IMR-90 (cell line): ENCODE measurements around the gene ACACB. TPM values are rescaled to one million over a fixed set of nuclear protein-coding genes. Genes with fewer than 3 reads are reported as not detected.

ENCODE experiments used
- ATAC-seq: fragments of 200-7000 bp; cut with Tn5 transposase; 2 replicates; pipeline ENCODE4 v1.9.1; 2020; ENCODE audit warnings: low read depth, mild to moderate bottlenecking, moderate library complexity
- BruUV-seq: library from RNA; stranded (reverse); fragments of 400-500 nt; replicated peaks from 2 replicates; lab custom pipeline; 2021; lab: Mats Ljungman, UMichigan
- CTCF ChIA-PET: fragments of 300-600 bp; formaldehyde crosslinking; extraction: SDS; loops from one replicate; lab custom pipeline; 2021; ENCODE audit warnings: antibody characterized with exemption; lab: Yijun Ruan, JAX
- POLR2A ChIA-PET: fragments of 300-600 bp; sonication (Branson Sonifier 250); formaldehyde crosslinking; loops from one replicate; lab custom pipeline; 2022; ENCODE audit warnings: antibody characterized with exemption; ENCODE audit not compliant: unreplicated experiment; lab: Charles Lee
- DNase-seq: peaks from one replicate; pipeline ENCODE4 v3.0.0; 2013
- H2AFZ ChIP-seq: replicated peaks from 2 replicates; pipeline ENCODE3; 2013; ENCODE audit warnings: low read length, mild to moderate bottlenecking; ENCODE audit not compliant: poor library complexity
- H2AK5ac ChIP-seq: 2 replicates; pipeline ENCODE4 v1.6.1; 2013; ENCODE audit warnings: low read depth, low read length, inconsistent platforms
- H2AK9ac ChIP-seq: replicated peaks from 2 replicates; pipeline ENCODE3; 2013; ENCODE audit warnings: mild to moderate bottlenecking, low read depth, low read length, moderate library complexity; ENCODE audit not compliant: poor library complexity
- H2BK120ac ChIP-seq: 2 replicates; pipeline ENCODE4 v1.6.1; 2013; ENCODE audit warnings: low read depth, low read length, inconsistent platforms
- H2BK15ac ChIP-seq: 3 replicates; pipeline ENCODE4 v1.6.1; 2013; ENCODE audit warnings: low read depth, low read length, inconsistent platforms
- H2BK20ac ChIP-seq: 2 replicates; pipeline ENCODE4 v1.6.1; 2013; ENCODE audit warnings: low read depth, mild to moderate bottlenecking, inconsistent platforms, low read length, moderate library complexity
- H2BK5ac ChIP-seq: 2 replicates; pipeline ENCODE4 v1.6.1; 2013; ENCODE audit warnings: mild to moderate bottlenecking, low read depth, low read length, inconsistent platforms; ENCODE audit not compliant: poor library complexity, severe bottlenecking
- H3K14ac ChIP-seq: replicated peaks from 2 replicates; pipeline ENCODE4 v1.6.1; 2013; ENCODE audit warnings: low read depth, low read length, inconsistent platforms
- H3K18ac ChIP-seq: 2 replicates; pipeline ENCODE4 v1.6.1; 2013; ENCODE audit warnings: low read depth, low read length, control low read depth
- H3K23ac ChIP-seq: 2 replicates; pipeline ENCODE4 v1.6.1; 2013; ENCODE audit warnings: low read depth, low read length, inconsistent platforms
- H3K27ac ChIP-seq: 2 replicates; pipeline ENCODE4 v1.5.1; 2013; ENCODE audit warnings: mild to moderate bottlenecking, control low read depth, low read length; ENCODE audit not compliant: insufficient read depth
- H3K27me3 ChIP-seq: 2 replicates; pipeline ENCODE4 v1.6.1; 2013; ENCODE audit warnings: low read length; ENCODE audit not compliant: control insufficient read depth, insufficient read depth
- H3K36me3 ChIP-seq: 2 replicates; pipeline ENCODE4 v1.6.1; 2013; ENCODE audit warnings: low read length, mixed read lengths; ENCODE audit not compliant: control insufficient read depth, insufficient read depth
- H3K4ac ChIP-seq: 2 replicates; pipeline ENCODE4 v1.6.1; 2013; ENCODE audit warnings: low read depth, low read length, inconsistent platforms
- H3K4me1 ChIP-seq: 2 replicates; pipeline ENCODE4 v1.6.1; 2013; ENCODE audit warnings: low read length, mixed read lengths; ENCODE audit not compliant: control insufficient read depth, insufficient read depth
- H3K4me2 ChIP-seq: 2 replicates; pipeline ENCODE4 v1.6.1; 2013; ENCODE audit warnings: low read depth, mild to moderate bottlenecking, control low read depth, low read length, moderate library complexity
- H3K4me3 ChIP-seq: 2 replicates; pipeline ENCODE4 v1.5.1; 2013; ENCODE audit warnings: low read depth, mild to moderate bottlenecking, control low read depth, low read length, moderate library complexity; ENCODE audit not compliant: insufficient read depth
- H3K56ac ChIP-seq: 2 replicates; pipeline ENCODE4 v1.6.1; 2013; ENCODE audit warnings: low read length, inconsistent platforms; ENCODE audit not compliant: insufficient read depth; ENCODE audit errors: extremely low read depth
- H3K79me1 ChIP-seq, 2 experiments: 2 replicates each; pipeline ENCODE4 v1.6.1; 2013; ENCODE audit warnings: low read length in 2 of 2, inconsistent platforms in 1 of 2, low read depth in 1 of 2
- H3K9ac ChIP-seq: 2 replicates; pipeline ENCODE4 v1.6.1; 2013; ENCODE audit warnings: low read depth, low read length, control low read depth
- H3K9me1 ChIP-seq: 2 replicates; pipeline ENCODE4 v1.6.1; 2013; ENCODE audit warnings: low read length, inconsistent platforms; ENCODE audit not compliant: insufficient read depth
- H3K9me3 ChIP-seq: 2 replicates; pipeline ENCODE4 v1.6.1; 2013; ENCODE audit warnings: low read length; ENCODE audit not compliant: control insufficient read depth, insufficient read depth
- H4K20me1 ChIP-seq: 2 replicates; pipeline ENCODE4 v1.6.1; 2013; ENCODE audit warnings: low read length, inconsistent platforms; ENCODE audit not compliant: insufficient read depth
- H4K5ac ChIP-seq: 2 replicates; pipeline ENCODE4 v1.6.1; 2013; ENCODE audit warnings: mild to moderate bottlenecking, low read depth, low read length, control low read depth
- H4K8ac ChIP-seq, 2 experiments: 2 replicates each; pipeline ENCODE4 v1.6.1; 2013; ENCODE audit warnings: low read depth in 2 of 2, low read length in 2 of 2, control low read depth in 1 of 2, inconsistent platforms in 1 of 2
- H4K91ac ChIP-seq: 2 replicates; pipeline ENCODE4 v1.6.1; 2013; ENCODE audit warnings: low read depth, low read length, inconsistent platforms; ENCODE audit not compliant: insufficient read depth
- BHLHE40 ChIP-seq: fragments of 150-350 bp; IDR thresholded peaks from 2 replicates; pipeline ENCODE4 v1.6.1; 2016; ENCODE audit warnings: mild to moderate bottlenecking, low read depth, low read length
- CEBPB ChIP-seq: IDR thresholded peaks from 2 replicates; pipeline ENCODE4 v1.6.1; 2012; ENCODE audit warnings: low read depth, low read length, improper control_type of control experiment
- CHD1 ChIP-seq: IDR thresholded peaks from 2 replicates; pipeline ENCODE4 v1.6.1; 2012; ENCODE audit warnings: low read depth, low read length, improper control_type of control experiment
- FOS ChIP-seq: fragments of 150-350 bp; IDR thresholded peaks from 2 replicates; pipeline ENCODE4 v1.6.1; 2016; ENCODE audit warnings: low read depth, low read length
- MAFK ChIP-seq: IDR thresholded peaks from 2 replicates; pipeline ENCODE4 v1.6.1; 2012; ENCODE audit warnings: low read depth, low read length, improper control_type of control experiment
- MAZ ChIP-seq: IDR thresholded peaks from 2 replicates; pipeline ENCODE4 v1.6.1; 2012; ENCODE audit warnings: low read depth, mild to moderate bottlenecking, low read length, improper control_type of control experiment, moderate library complexity, borderline replicate concordance
- MXI1 ChIP-seq: IDR thresholded peaks from 2 replicates; pipeline ENCODE4 v1.6.1; 2012; ENCODE audit warnings: low read depth, mild to moderate bottlenecking, low read length, moderate library complexity, borderline replicate concordance
- NFE2L2 ChIP-seq: fragments of 150-350 bp; IDR thresholded peaks from 2 replicates; pipeline ENCODE4 v1.6.1; 2016; ENCODE audit warnings: low read depth, mild to moderate bottlenecking, low read length
- POLR2A ChIP-seq: IDR thresholded peaks from 2 replicates; pipeline ENCODE4 v1.6.1; 2012; ENCODE audit warnings: mild to moderate bottlenecking, low read depth, low read length
- RAD21 ChIP-seq: IDR thresholded peaks from 2 replicates; pipeline ENCODE4 v1.6.1; 2012; ENCODE audit warnings: low read length, improper control_type of control experiment
- RCOR1 ChIP-seq: IDR thresholded peaks from 2 replicates; pipeline ENCODE4 v1.6.1; 2012; ENCODE audit warnings: mild to moderate bottlenecking, low read length, improper control_type of control experiment; ENCODE audit not compliant: insufficient replicate concordance
- RFX5 ChIP-seq: IDR thresholded peaks from 2 replicates; pipeline ENCODE4 v1.8.0; 2012; ENCODE audit warnings: low read depth, mild to moderate bottlenecking, low read length, moderate library complexity
- SMC3 ChIP-seq: fragments of 150-350 bp; IDR thresholded peaks from 2 replicates; pipeline ENCODE4 v1.6.1; 2016; ENCODE audit warnings: low read depth, mild to moderate bottlenecking, antibody characterized with exemption, low read length, moderate library complexity
- WGBS, 2 experiments: methylation state at CpG; one replicate each; pipeline versions ENCODE4 v1.1.5 to v1.1.7; 2013; ENCODE audit warnings: missing lambda C conversion rate in 2 of 2; ENCODE audit not compliant: insufficient read length in 1 of 2; ENCODE audit errors: extremely low coverage in 2 of 2; 5-methylcytosine and 5-hydroxymethylcytosine counted together
- dilution Hi-C: fragments of 300-500 bp; cut with HindIII; formaldehyde crosslinking; loops from one replicate; pipeline ENCODE4 v1.14.3; 2018; ENCODE audit warnings: low sequenced_read_pairs; ENCODE audit not compliant: unreplicated experiment
- in situ Hi-C: fragments of 300-500 bp; cut with MboI; formaldehyde crosslinking; loops from 3 replicates; pipeline ENCODE4 v1.14.3; 2019; ENCODE audit warnings: low sequenced_read_pairs, inconsistent platforms, mixed read lengths
- intact Hi-C: fragments of 100-400 bp; cut with micrococcal nuclease; formaldehyde crosslinking; loops from 2 replicates; pipeline ENCODE4 v1.10.0; 2022
- polyA plus RNA-seq, 3 experiments: library from polyadenylated mRNA; depleted of rRNA; stranded (reverse); fragments of >200 nt; gene quantifications; 2 replicates each; pipeline ENCODE4 v1.2.3, GENCODE V29; 2012; ENCODE audit warnings: low replicate concordance in 1 of 3
- total RNA-seq: library from RNA; depleted of rRNA; stranded (reverse); fragments of >200 nt; gene quantifications from 2 replicates; pipeline ENCODE4 v1.2.3, GENCODE V29; 2012
- TF ChIP-seq, protein P1 (sequence below): fragments of 150-350 bp; IDR thresholded peaks from 2 replicates; pipeline ENCODE4 v1.6.1; 2017; ENCODE audit warnings: mild to moderate bottlenecking, antibody characterized with exemption, low read length, low read depth
- TF ChIP-seq, protein P2 (sequence below): conservative IDR thresholded peaks from 2 replicates; pipeline ENCODE4 v1.5.1; 2012; ENCODE audit warnings: mild to moderate bottlenecking, low read depth, low read length, improper control_type of control experiment
- TF ChIP-seq, protein P3 (sequence below): fragments of 150-350 bp; IDR thresholded peaks from 2 replicates; pipeline ENCODE4 v1.6.1; 2016; ENCODE audit warnings: low read depth, mild to moderate bottlenecking, low read length, moderate library complexity, borderline replicate concordance

Gene ACACB
- total and polyA plus RNA-seq, 2 of the 4 experiments (the other 2 are of a cell fraction): 2.0 to 2.1 TPM

DNA sequence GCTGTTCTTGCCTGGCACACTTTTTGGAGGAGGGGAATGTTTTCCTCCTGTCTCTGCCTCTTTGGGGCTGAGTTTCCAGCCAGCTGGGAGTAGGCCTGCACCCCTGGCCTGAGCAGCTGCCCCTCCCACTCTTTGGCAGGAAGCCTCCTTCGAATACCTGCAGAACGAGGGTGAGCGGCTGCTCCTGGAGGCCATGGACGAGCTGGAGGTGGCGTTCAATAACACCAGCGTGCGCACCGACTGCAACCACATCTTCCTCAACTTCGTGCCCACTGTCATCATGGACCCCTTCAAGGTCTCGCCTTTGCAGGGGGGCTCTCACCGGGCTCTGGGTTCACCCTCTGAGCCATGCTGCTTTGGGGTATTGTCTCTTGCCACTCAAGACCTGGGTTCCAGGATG is 123.3 kb downstream of the ACACB start:
- TF ChIP-seq BHLHE40 (no peak), MAFK (no peak), NFE2L2 (no peak), FOS (no peak), POLR2A (no peak), MAZ (no peak), RCOR1 (no peak), CHD1 (no peak), SMC3 (no peak), RAD21 (no peak), MXI1 (no peak), RFX5 (no peak), CEBPB (no peak)
- TF ChIP-seq, protein P1, sequence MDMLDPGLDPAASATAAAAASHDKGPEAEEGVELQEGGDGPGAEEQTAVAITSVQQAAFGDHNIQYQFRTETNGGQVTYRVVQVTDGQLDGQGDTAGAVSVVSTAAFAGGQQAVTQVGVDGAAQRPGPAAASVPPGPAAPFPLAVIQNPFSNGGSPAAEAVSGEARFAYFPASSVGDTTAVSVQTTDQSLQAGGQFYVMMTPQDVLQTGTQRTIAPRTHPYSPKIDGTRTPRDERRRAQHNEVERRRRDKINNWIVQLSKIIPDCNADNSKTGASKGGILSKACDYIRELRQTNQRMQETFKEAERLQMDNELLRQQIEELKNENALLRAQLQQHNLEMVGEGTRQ: no peak
- TF ChIP-seq, protein P2, sequence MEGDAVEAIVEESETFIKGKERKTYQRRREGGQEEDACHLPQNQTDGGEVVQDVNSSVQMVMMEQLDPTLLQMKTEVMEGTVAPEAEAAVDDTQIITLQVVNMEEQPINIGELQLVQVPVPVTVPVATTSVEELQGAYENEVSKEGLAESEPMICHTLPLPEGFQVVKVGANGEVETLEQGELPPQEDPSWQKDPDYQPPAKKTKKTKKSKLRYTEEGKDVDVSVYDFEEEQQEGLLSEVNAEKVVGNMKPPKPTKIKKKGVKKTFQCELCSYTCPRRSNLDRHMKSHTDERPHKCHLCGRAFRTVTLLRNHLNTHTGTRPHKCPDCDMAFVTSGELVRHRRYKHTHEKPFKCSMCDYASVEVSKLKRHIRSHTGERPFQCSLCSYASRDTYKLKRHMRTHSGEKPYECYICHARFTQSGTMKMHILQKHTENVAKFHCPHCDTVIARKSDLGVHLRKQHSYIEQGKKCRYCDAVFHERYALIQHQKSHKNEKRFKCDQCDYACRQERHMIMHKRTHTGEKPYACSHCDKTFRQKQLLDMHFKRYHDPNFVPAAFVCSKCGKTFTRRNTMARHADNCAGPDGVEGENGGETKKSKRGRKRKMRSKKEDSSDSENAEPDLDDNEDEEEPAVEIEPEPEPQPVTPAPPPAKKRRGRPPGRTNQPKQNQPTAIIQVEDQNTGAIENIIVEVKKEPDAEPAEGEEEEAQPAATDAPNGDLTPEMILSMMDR: no peak
- TF ChIP-seq, protein P3, sequence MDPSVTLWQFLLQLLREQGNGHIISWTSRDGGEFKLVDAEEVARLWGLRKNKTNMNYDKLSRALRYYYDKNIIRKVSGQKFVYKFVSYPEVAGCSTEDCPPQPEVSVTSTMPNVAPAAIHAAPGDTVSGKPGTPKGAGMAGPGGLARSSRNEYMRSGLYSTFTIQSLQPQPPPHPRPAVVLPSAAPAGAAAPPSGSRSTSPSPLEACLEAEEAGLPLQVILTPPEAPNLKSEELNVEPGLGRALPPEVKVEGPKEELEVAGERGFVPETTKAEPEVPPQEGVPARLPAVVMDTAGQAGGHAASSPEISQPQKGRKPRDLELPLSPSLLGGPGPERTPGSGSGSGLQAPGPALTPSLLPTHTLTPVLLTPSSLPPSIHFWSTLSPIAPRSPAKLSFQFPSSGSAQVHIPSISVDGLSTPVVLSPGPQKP: no peak
- no peak overlapping the region for H3K4me2 ChIP-seq
- no peak overlapping the region for H3K4ac ChIP-seq
- no peak overlapping the region for H2BK120ac ChIP-seq
- 95% methylated on average over 4 of the region's 11 CpGs; no CpG with 5 or more reads in 1 of the 2 experiments for WGBS, 2 experiments
- no TSS peak for BruUV-seq
- no peaks in the 10 kb centered on the region for H3K79me1 ChIP-seq
- no peak overlapping the region for H2AK5ac ChIP-seq
- H3K14ac ChIP-seq: no peak overlapping the region
- no peaks in the 10 kb centered on the region for H4K20me1 ChIP-seq
- CTCF ChIA-PET: no interaction called here
- no peak overlapping the region for H4K8ac ChIP-seq
- in situ Hi-C loops (no loop called here), dilution Hi-C loops (no loop called here), intact Hi-C loops (no loop called here)
- no peak overlapping the region for H3K9ac ChIP-seq
- H2BK5ac ChIP-seq: no peak overlapping the region
- H2BK15ac ChIP-seq: no peak overlapping the region
- no peaks in the 10 kb centered on the region for H3K9me1 ChIP-seq
- H2BK20ac ChIP-seq: no peak overlapping the region
- no peak overlapping the region for H2AK9ac ChIP-seq
- H2AFZ ChIP-seq: no peak overlapping the region
- ATAC-seq: no peak
- H4K5ac ChIP-seq: no peak overlapping the region
- no peak overlapping the region for H3K4me3 ChIP-seq
- POLR2A ChIA-PET: no interaction called here
- H3K27me3 ChIP-seq: no peaks in the 10 kb centered on the region
- H3K36me3 ChIP-seq: peaks cover 19% of the 10 kb centered on the region
- no peaks in the 10 kb centered on the region for H3K9me3 ChIP-seq
- no peak for DNase-seq
- no peak overlapping the region for H3K18ac ChIP-seq
- H3K4me1 ChIP-seq: no peaks in the 10 kb centered on the region
- no peak overlapping the region for H4K91ac ChIP-seq
- H3K23ac ChIP-seq: no peak overlapping the region
- H3K27ac ChIP-seq: no peak overlapping the region
- no peak overlapping the region for H3K56ac ChIP-seq
